HG03342 (cell line): ENCODE measurements around the gene CSNK1A1.

Experiments used
- ATAC-seq: cut with Tn5 transposase; IDR thresholded peaks from one replicate; pipeline ENCODE4 v1.9.1; 2021; ENCODE audit warnings: mild to moderate bottlenecking, moderate library complexity; ENCODE audit not compliant: unreplicated experiment

The CSNK1A1 gene

DNA sequence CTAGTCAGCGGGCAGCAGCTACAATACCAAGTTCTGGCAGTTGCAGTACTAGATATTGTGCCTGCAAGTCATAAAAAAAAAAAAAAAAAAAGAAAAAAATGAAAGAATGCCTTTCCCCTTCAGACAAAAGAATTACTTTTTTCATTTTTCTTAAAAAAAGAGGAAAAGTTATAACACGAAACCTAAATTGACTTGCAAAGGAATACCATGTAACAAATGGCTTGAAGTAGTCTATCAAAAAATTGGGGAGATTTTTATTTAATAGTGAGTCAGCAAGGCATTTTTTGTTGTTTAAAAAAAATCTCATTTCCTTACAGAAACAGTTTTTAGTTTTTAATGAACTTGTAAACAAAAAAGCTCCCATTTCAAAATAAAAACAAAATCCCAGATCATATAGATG lies 55.6 kb downstream of the CSNK1A1 start:
- no peak for ATAC-seq

DNA sequence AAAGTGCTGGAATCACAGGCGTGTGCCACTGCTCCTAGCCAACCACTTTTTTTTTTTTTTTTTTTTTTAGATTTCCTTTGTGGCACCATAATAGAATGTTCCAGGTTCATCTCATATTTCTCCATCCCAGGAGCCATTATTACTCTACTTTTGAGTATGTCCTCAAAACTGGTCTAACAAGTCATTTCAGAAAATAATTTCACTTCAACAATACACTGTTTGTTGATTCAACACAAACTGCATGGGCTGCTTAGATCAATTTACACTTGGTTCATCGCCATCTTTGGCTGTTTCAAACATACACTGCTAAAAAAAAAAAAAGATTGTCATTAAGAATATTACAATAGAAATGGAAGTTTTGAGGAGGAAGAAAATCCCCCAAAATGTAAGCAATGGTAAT lies 57.9 kb downstream of the CSNK1A1 start:
- no peak for ATAC-seq

DNA sequence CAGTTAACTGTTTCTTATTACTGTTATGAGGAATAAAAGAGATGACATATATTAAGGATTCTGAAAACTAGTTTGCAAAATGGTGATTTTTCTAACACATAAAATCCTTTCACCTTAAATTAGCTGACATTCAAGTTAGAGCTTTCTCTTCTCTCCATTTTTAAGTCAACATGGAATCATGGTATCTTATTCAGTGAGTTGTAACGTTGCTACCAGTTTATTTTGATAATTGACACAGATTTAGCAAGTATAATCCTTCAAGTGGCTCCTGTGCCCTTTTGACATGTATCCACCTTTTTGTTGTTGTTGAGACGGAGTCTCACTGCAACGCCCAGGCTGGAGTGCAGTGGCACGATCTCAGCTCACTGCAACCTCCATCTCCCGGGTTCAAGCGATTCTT lies 58.5 kb downstream of the CSNK1A1 start:
- ATAC-seq: no peak

DNA sequence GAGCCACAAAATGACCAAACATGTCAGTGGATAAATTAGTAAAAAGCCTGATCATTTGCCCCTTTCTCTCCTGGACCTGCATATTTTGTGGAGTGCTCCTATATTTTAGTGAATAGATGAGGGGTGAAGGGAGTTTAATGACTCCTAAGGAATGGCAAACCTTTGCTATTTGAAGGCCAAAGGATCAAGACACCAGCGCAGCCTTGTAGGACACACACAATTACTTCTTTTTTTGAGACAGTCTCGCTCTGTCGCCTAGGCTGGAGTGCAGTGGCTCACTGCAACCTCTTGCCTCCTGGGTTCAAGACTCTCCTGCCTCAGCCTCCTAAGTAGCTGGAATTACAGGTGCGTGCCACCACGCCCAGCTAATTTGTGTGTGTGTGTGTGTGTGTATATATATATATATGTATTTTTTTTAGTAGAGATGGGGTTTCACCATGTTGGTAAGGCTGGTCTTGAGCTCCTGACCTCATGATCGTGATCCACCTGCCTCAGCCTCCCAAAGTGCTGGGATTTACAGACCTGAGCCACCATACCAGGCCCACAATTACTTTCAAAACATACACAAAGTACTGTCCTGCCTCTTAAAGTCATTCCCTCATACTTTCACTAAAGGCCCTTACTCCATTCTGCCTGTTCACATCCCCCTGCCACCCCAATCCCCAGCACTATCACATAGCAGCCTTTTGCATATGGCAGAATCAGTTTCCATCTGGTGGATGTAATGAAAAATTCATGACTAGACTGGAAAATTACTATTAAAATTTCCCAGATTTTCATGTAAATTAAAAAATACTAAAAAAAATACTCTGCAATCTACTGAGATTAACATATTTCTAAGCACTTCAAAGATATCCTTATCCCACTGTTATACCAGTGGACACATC lies 60.4 kb downstream of the CSNK1A1 start:
- ATAC-seq: no peak

DNA sequence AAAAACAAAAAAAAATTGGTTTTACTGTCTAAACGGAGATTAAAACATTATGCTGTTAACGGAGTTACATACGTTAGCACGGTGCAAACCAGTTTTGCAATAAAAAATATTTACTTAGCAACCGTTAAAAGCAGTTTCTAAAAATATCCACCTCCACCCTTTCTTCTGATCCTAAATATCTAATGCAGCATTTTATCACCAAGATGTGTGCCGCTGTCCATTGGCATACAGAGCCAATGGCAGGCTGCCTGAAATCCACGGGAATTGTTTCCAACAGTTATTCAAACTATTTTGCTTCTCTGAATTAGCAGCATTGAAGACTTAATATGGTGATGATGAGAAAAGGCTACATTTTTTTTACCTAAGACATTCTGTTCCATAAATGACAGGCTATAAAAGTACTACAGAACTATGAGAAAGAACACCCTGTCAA lies 61.6 kb downstream of the CSNK1A1 start:
- ATAC-seq: no peak

DNA sequence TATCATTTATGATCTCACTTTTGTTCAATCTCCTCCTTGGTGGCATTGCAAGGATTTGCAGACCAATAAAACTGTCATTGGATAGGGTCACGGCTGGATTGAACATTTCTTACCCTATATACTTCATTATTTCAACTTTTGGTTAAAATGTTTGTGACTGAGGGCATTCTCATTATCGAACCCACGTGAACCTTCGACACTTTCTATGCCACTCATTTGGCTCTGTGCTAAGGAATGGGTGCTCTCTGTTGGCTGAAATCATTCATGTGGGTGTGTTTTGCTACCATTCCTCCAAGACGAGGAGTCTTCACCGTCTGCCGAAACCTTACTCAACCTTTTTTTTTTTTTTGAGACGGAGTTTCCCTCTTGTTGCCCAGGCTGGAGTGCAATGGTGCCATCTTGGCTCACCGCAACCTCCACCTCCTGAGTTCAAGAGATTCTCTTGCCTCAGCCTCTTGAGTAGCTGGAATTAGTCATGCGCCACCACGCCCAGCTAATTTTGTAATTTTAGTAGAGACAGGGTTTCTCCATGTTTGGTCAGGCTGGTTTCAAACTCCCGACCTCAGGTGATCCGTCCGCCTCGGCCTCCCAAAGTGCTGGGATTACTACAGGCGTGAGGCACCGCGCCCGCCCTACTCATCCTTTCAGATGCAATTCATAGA lies 62.5 kb downstream of the CSNK1A1 start:
- no peak for ATAC-seq

DNA sequence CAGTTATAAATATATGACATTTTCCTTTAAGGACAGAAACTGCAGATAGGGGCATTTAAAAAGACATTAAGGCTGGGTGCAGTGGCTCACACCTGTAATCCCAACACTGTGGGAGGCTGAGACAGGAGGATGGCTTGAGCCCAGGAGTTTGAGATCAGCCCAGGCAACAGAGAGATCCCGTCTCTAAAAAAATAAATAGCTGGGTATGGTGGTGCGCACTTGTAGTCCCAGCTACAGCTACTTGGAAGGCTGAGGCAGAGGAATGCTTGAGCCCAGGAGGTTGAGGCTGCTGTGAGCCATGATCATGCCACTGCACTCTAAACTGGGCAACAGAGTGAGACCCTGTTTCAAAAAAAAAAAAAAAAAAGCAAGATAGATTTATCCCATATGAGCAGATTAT lies 63.6 kb downstream of the CSNK1A1 start:
- ATAC-seq: no peak

DNA sequence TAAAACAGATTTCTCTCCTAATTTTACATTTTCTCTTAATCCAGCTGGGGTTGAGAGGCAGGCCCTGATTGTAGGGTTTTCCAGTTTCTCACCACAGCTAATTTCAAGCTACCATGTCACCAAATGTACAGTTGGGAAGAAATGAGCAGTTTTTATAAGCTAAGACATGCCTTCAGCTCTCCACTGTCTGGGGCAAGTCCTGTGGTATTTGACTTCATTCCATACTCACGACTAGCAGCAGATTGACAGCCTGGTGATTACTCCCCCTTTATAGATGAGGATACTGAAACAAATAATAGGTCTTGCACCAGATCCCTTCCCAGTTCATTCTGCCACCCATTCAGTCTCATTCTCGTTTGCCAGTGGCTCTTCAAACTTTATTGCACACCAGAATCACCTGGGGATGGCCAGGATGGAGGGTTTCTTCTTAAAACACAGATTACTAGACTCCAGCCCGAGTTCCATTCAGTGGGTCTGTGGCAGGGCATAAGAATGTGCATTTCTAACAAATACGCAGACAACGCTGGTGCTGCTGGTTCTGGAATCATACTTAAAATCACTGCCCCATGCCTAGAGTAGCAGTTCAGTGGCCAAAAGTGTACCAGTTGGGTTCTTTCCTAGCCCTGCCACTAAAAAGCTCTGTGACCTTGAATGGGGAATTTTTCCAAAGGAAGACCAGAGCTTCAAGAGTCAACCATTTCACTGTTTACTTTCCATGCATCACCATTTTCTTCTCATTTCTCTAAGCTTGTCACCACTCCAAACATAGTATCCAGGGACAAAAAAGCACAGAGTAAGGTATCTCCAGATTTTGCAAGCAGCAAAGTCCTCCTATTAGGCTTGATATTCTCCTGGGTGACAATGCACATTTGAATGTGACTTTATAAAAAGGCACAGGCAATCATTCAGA lies 64.3 kb downstream of the CSNK1A1 start:
- ATAC-seq: no peak

DNA sequence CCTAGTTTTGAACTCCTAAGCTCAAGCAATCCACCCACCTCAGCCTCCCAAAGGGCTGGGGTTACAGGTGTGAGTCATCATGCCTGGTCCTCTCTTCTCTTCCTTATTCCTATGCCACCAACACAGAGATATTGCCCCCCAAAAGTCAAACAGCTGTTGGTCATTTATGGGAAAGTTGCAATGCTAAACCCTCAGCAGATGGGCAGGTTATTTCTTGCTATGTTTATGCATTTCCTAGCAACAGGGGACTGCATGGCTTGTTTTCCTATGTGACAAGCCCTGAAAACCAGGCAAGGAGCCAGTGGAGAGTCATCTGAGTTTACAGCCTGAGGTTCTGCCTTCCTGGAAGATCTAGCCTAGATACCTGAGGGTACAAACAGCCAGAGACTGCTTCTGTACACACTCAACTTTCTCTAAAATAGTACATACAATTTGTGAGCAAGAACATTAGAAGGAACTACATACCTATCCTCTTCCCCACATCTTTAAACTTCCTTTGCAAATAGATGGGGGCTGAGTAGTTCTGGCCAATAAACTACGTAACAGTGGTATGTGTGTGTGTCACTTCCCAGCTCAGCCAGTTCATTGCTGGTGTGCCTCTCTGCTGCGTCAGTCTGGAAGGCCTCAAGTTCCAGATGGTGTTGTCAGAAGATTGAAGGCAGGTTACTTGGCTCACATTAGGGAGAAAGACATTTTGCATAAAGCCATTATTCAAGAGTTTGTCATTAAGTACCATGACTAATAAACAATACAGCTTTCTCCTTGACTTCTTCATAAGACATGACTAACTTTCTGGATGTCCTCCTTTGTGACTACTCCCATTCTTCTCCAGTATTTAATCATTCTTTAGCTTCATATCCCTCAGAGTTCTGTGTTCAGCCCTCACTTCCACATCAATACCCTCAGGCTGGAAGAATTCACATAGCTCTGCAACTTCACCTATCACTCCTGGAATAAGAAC lies 65.3 kb downstream of the CSNK1A1 start:
- ATAC-seq: no peak

DNA sequence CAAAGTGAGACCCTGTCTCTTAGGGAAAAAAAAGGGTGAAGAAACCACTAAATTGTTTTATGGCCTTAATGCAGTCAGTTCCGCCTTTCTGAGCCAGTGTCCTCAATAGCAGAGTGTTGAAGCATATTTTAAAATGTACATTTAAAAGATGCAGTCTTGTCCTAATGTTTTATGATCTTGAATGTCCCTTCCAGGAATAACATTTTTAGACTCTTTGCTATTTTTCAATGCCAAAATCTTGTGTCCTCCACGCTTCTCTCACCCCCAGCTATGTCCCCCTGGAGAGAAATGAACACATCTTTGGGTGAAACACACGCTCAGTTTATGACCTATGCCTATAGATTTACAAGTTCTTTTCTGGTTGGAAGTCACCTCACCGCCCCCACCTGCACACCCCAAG lies 69.8 kb downstream of the CSNK1A1 start:
- ATAC-seq: no peak

DNA sequence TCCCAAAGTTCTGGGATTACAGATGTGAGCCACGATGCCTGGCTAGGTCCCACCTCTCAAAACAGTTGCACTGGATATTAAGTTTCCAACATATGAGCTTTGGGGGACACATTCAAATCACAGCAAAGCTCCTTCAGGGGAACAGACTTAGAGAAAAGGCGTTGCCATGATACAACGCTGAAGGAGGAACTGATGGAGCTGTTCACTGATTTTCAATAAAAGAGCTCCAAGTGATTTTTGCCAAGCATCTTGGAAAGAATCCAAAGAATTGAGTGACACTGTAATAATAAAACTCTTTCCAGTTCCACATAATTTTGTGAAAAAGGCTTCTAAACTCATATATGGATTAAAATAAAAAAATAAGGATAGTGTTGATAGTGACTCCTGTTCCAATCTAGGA lies 72.5 kb downstream of the CSNK1A1 start:
- no peak for ATAC-seq

DNA sequence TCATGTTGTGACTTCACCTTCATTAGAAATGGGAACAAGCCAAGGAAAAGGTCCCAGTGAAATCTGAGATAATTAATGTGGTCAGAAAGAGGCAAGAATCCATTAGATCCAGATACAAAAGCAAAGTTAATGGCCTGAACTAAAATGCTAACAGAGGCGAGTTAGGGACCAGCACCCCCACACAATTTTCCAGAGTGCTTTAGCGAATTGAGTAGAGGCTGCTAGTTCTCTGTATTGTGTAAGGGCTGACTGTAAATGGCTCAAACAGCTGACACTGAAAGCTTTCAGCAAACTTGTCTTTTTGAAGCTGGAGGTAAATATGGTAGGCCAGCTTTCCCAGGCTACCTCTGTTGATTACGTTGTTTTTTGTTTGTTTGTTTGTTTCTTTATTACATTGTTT lies 75.5 kb downstream of the CSNK1A1 start:
- ATAC-seq: no peak

DNA sequence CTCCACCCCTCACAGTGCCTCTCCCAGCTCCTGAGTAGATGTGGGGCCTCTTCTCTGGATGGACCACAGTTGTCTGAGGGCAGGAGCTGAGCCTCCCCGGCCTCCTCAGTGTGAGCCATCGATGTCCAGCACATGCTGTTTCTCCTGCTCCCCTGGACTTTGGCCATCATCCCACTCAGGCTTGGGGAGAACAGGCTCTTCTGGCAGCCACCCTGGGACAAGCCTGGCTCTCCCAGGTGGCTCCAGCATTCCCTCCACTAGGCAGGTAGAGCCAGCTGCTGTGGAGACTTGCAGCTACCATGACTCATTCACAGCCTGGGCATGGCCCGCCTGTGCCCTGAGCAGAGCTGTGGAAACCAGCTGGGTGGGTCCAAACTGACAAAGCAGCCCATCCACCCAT lies 77.0 kb downstream of the CSNK1A1 start:
- ATAC-seq: no peak

DNA sequence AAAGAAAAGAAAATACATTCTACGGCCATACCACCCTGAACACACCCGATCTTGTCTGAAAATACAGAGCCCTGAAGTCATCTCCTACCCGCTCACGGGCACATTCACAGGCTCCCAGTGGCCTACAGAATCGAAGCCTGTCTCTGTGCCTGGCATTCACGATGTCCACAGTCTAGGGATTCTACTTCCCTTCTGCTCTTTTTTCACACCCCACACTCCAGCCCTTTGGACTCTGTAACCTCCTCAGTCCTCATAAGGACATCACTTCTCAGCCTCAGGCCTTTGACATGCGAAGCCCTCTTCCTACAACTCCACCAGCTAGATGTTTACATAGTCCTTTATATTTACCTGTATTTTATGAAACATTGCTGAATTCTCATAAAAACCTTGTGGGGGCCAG lies 77.8 kb downstream of the CSNK1A1 start:
- no peak for ATAC-seq

DNA sequence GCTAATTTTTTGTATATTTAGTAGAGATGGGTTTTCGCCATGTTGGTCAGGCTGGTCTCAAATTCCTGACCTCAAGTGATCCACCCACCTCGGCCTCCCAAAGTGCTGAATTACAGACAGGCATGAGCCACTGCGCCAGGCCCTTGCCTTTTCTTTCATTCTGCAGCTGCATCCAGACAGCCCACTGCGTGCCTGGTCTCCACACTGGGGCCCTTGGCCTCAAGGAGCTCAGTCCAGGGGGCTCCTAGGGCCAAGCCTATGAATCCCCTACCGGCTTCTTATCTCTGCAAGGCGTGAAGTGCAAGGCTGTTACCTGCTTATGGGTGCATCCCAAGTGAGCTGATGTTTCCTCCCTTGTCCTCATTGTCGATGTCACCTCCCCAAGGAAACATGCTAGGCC lies 78.8 kb downstream of the CSNK1A1 start:
- no peak for ATAC-seq

DNA sequence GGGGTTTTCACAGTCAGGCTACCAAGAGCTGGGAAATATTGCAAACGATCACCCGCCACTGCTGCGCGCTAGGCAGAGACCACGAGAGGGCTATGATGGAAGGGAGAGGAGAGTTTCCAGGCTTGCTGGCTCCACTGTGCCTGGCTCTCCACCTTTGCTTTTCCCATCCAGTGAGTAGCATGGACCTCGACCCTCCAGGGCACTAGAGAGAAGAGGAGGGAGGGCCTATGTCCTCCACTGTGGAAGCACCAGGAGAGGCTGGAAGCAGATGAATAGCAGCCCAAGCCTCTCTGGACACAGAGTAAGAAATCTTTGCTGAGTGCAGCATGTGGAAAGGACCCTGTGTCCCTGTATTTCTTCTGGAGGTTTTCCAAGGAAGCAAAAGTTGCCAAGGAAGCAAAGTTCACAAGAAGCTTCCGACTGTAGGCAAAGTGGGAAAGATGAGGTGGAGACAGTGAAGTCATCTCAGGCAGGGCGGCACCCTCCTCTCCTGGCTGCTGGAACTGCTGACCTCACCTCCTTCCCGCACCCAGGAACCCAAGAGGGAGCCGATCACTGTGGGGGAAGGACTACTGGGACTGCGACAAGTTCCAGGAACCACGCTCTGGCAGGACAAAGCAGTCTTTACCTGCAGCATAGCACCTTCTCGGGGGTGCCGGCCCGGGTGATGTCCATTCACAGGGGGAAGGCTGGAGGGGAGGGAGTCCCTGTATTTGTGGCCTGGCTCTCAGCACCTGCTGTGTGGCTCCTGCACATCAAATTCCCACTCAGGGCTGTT lies 79.6 kb downstream of the CSNK1A1 start:
- no peak for ATAC-seq

DNA sequence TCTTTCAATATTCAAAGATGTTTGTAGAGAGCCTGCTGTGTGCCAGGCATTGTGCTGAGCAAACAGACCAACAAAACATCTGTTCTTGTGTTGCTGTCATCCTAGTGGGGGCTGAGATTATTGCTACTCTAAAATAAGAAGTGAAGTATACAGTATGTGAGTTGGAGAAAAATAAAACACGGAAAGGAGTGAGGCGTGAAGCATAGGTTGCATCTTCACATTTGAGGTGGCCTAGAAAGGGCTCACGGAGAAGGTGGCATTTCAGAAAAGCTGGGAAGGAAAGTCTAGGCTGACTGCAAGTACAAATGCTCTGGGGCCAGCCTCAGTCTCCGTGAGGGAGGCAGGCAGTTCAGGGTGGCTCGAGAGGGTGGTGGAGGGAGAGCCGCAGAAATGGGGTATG lies 80.3 kb downstream of the CSNK1A1 start:
- ATAC-seq: no peak

DNA sequence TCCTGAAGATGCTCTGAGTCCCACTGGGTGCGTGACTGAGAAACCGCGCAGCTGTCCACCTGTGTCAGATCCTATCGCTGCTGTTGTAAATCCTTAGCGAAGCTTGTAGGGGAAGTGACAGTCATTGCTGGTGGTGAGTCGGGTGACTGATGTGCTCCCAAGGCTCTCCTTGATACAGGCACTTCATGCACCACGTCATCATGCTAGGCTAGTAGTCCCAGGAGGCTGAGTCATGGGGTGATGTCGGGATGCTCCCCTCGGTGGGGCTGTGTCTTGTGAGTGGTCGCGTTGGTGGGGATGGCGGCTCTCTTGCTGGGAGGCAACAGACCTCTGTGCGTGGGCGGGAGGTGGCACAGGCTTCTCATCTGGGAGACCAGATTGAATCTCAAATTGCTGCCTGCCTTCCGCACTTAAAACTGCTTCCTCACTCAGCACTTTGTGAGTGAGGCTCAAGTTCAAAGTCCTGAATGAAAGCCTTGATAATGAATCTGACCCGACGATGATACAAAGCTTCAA lies 84.7 kb downstream of the CSNK1A1 start:
- ATAC-seq: no peak

DNA sequence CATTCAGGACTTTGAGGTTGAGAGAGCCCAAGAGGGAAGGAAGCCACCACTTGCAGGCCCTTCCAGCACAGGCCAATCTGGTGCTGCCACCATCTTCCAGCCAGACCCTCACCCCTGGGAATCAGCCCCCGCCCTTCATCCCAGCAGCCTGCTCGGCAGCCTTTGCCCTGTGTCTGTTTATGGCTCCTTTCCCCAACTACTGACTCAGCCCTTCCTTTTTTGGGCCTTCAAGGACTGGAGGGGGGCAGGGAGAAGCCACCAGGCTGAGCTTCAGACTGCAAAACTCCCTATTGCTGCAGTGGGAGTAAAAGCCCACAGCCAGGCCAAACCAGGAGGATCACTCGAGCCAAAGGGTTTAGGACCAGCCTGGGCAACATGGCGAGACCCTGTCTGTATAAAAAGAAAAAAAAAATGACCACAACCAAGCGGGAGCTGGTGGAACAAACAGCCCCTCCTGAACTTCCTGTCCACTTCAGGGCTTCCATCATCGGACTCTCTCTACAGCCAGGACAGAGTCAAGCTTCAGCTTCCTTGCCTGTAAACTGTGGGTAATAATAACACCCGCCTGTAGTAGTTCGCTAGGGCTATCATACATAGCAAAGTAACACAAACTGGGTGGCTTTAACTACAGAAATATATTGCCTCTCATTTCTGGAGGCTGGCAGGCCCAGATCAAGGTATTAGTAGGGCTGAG lies 86.3 kb downstream of the CSNK1A1 start:
- ATAC-seq: no peak
